Transverse colon (tissue), 4 donors: ENCODE results near the gene GPR162. TPM values are rescaled to one million over a fixed set of nuclear protein-coding genes. Genes with fewer than 3 reads are reported as not detected.

Source experiments
- DNase-seq: peaks from one replicate; pipeline ENCODE4 v3.0.0-alpha.2; 2019
- H3K27ac ChIP-seq, 4 donors: fragments of 200-600 bp; sonication (generic); 2 replicates each; pipeline ENCODE4 v1.5.1; 2016 to 2018; ENCODE audit warnings: inconsistent platforms in 4 of 4
- H3K27me3 ChIP-seq: fragments of 200-600 bp; sonication (generic); 2 replicates; pipeline ENCODE4 v1.5.1; 2017; ENCODE audit warnings: inconsistent platforms
- H3K36me3 ChIP-seq, 4 donors: fragments of 200-600 bp; sonication (generic); 2 replicates each; pipeline ENCODE4 v1.5.1; 2017 to 2019; ENCODE audit warnings: inconsistent platforms in 4 of 4
- H3K4me1 ChIP-seq, 4 donors: fragments of 200-600 bp; sonication (generic); 2 replicates each; pipeline ENCODE4 v1.5.1; 2017 to 2020; ENCODE audit warnings: inconsistent platforms in 4 of 4
- H3K4me3 ChIP-seq, 4 donors: fragments of 200-600 bp; sonication (generic); 1 replicate in 1 of 4; 2 replicates in 3 of 4; pipeline versions ENCODE4 v1.5.1 to v1.6.1; 2017 to 2019; ENCODE audit warnings: inconsistent platforms in 4 of 4
- H3K9me3 ChIP-seq, 2 donors: fragments of 200-600 bp; sonication (generic); 2 replicates each; pipeline ENCODE4 v1.5.1; 2017 to 2019; ENCODE audit warnings: inconsistent platforms in 2 of 2
- CTCF ChIP-seq, 5 experiments: fragments of 200-600 bp in 3 of 5; fragments of 450-650 bp in 2 of 5; sonication (generic) in 3 of 5; IDR thresholded peaks; 1 replicate in 2 of 5; 2 replicates in 3 of 5; pipeline ENCODE4 v1.5.1; 2016 to 2017; ENCODE audit warnings: antibody characterized with exemption in 5 of 5, inconsistent platforms in 3 of 5, mild to moderate bottlenecking in 2 of 5, moderate library complexity in 1 of 5
- EP300 ChIP-seq: sonication (generic); formaldehyde crosslinking; IDR thresholded peaks from one replicate; pipeline ENCODE4 v1.6.1; 2017; ENCODE audit warnings: antibody characterized with exemption, low read depth
- POLR2A ChIP-seq: fragments of 450-650 bp; IDR thresholded peaks from one replicate; pipeline ENCODE4 v1.6.1; 2016; ENCODE audit warnings: antibody characterized with exemption, mild to moderate bottlenecking, moderate library complexity
- POLR2AphosphoS5 ChIP-seq, 3 donors: sonication (generic); formaldehyde crosslinking; IDR thresholded peaks; one replicate each; pipeline ENCODE4 v1.6.1; 2016; ENCODE audit warnings: antibody characterized with exemption in 3 of 3
- WGBS, 2 donors: methylation state at CpG; one replicate each; pipeline ENCODE4 v1.1.5; 2018; ENCODE audit warnings: low coverage in 1 of 2; 5-methylcytosine and 5-hydroxymethylcytosine counted together
- in situ Hi-C, 4 donors: fragments of 200-750 bp; cut with MboI; loops; one replicate each; pipeline versions ENCODE4 v1.15.0 to v1.15.1; 2017; ENCODE audit warnings: low sequenced_read_pairs in 3 of 4, low pct_ligation_motif_present in 1 of 4, low pct_unique_long_range_greater_than_20kb in 1 of 4
- intact Hi-C: fragments of 100-400 bp; cut with DNase I; formaldehyde crosslinking; loops from one replicate; pipeline ENCODE4 v1.15.1; 2023; ENCODE audit warnings: low total_unique reads
- total RNA-seq, 4 donors: library from RNA; depleted of rRNA; stranded (reverse); fragments of >200 nt; gene quantifications; one replicate each; pipeline ENCODE4 v1.1.0, GENCODE V29; 2016

The GPR162 gene
- total RNA-seq, 4 donors from 2014 or later, result 3.0 to 6.4 (median 3.1) TPM; not detected in 1

- TF ChIP-seq POLR2A (no peak), CTCF (IDR thresholded peaks at IDR 0.05) (no peak), POLR2AphosphoS5 (IDR thresholded peaks at IDR 0.05) (no peak), EP300 (no peak)
- H3K4me3 ChIP-seq, result no peak overlapping the region
- no peaks in the 10 kb centered on the region for H3K9me3 ChIP-seq
- 37 to 62% methylated on average over 1 of the region's 1 CpG for WGBS, 2 donors
- no peak for DNase-seq
- H3K27me3 ChIP-seq, result no peaks in the 10 kb centered on the region
- intact Hi-C loops (no loop called here), in situ Hi-C loops (no loop called here)
- H3K27ac ChIP-seq, result no peak overlapping the region
- H3K36me3 ChIP-seq, result no peaks in the 10 kb centered on the region
- no peaks in the 10 kb centered on the region for H3K4me1 ChIP-seq
Observed at GRCh38 chr12:6807170-6807569, 14.5 kb upstream of the GPR162 start.

- no peaks in the 10 kb centered on the region for H3K4me1 ChIP-seq
- no peak for TF ChIP-seq POLR2AphosphoS5 (IDR thresholded peaks at IDR 0.05)
- no peak for TF ChIP-seq EP300
- TF ChIP-seq CTCF (IDR thresholded peaks at IDR 0.05), result no peak
- no peak for TF ChIP-seq POLR2A
- H3K27me3 ChIP-seq, result no peaks in the 10 kb centered on the region
- H3K4me3 ChIP-seq, result no peak overlapping the region
- DNase-seq, result no peak
- H3K27ac ChIP-seq, result no peak overlapping the region
- no peaks in the 10 kb centered on the region for H3K36me3 ChIP-seq
- H3K9me3 ChIP-seq, result no peaks in the 10 kb centered on the region
- in situ Hi-C loops (no loop called here), intact Hi-C loops (no loop called here)
- 77 to 80% methylated on average over 2 to 10 of the region's 10 CpGs for WGBS, 2 donors
Observed at GRCh38 chr12:6809056-6809455, 12.6 kb upstream of the GPR162 start.

- WGBS, 2 donors, result 68 to 100% methylated on average over 1 of the region's 1 CpG
- H3K27ac ChIP-seq, result no peak overlapping the region
- intact Hi-C loops, result no loop called here
- in situ Hi-C loops, result no loop called here
- no peaks in the 10 kb centered on the region for H3K36me3 ChIP-seq
- no peak for DNase-seq
- no peaks in the 10 kb centered on the region for H3K4me1 ChIP-seq
- TF ChIP-seq POLR2A, result no peak
- TF ChIP-seq POLR2AphosphoS5 (IDR thresholded peaks at IDR 0.05), result no peak
- no peak for TF ChIP-seq CTCF (IDR thresholded peaks at IDR 0.05)
- no peak for TF ChIP-seq EP300
- H3K9me3 ChIP-seq, result no peaks in the 10 kb centered on the region
- H3K27me3 ChIP-seq, result no peaks in the 10 kb centered on the region
- H3K4me3 ChIP-seq, result no peak overlapping the region
Observed at GRCh38 chr12:6810758-6811157, 10.9 kb upstream of the GPR162 start.

GRCh38 chr12:6813363-6813762, 8.3 kb upstream of the GPR162 start:
- Histone ChIP-seq H3K9me3 (no peaks in the 10 kb centered on the region), H3K36me3 (no peaks in the 10 kb centered on the region), H3K4me1 (no peaks in the 10 kb centered on the region), H3K4me3 (no peak overlapping the region), H3K27me3 (no peaks in the 10 kb centered on the region), H3K27ac (no peak overlapping the region)
- 29 to 33% methylated on average over 4 of the region's 4 CpGs for WGBS, 2 donors
- in situ Hi-C loops, result no loop called here
- intact Hi-C loops, result no loop called here
- DNase-seq, result no peak
- no peak for TF ChIP-seq CTCF (IDR thresholded peaks at IDR 0.05)
- no peak for TF ChIP-seq EP300
- no peak for TF ChIP-seq POLR2A
- TF ChIP-seq POLR2AphosphoS5 (IDR thresholded peaks at IDR 0.05), result no peak
